Activated naive CD8-positive, alpha-beta T cell treated with anti-CD3 and anti-CD28 coated beads for 36 hours (primary cell): ENCODE results near the gene KAT7. TPM values are rescaled to one million over a fixed set of nuclear protein-coding genes. Genes with fewer than 3 reads are reported as not detected.
A peak's percentile ranks its signal among the peaks of the same experiment; 100 is the strongest.
"Not testable (repeated sequence)": the region's sequence is repeated elsewhere in the genome, so short reads cannot be mapped to it uniquely, and the experiment has no call there.

Experiments used
- DNase-seq: peaks from one replicate; pipeline ENCODE4 v3.0.0; 2021
- H3K27ac Mint-ChIP-seq: one replicate; pipeline ENCODE4 v1.8.0; 2022; ENCODE audit warnings: mild to moderate bottlenecking, moderate library complexity, mixed read lengths
- H3K27me3 Mint-ChIP-seq: one replicate; pipeline ENCODE4 v1.8.0; 2022; ENCODE audit warnings: mild to moderate bottlenecking, mixed read lengths
- H3K36me3 Mint-ChIP-seq: one replicate; pipeline ENCODE4 v1.8.0; 2021; ENCODE audit warnings: mild to moderate bottlenecking, mixed read lengths
- H3K4me1 Mint-ChIP-seq: one replicate; pipeline ENCODE4 v1.8.0; 2021; ENCODE audit warnings: mixed read lengths
- H3K4me3 Mint-ChIP-seq: one replicate; pipeline ENCODE4 v1.8.0; 2022; ENCODE audit warnings: mild to moderate bottlenecking, moderate library complexity, mixed read lengths
- H3K9me3 Mint-ChIP-seq: one replicate; pipeline ENCODE4 v1.8.0; 2022; ENCODE audit warnings: mixed read lengths
- total RNA-seq, 2 experiments: library from RNA; stranded (reverse); gene quantifications; one replicate each; pipeline ENCODE4 v1.2.3, GENCODE V29; 2021

The KAT7 gene
- total RNA-seq, 2 experiments from 2014 or later, result 65.9 to 67.2 TPM

DNA sequence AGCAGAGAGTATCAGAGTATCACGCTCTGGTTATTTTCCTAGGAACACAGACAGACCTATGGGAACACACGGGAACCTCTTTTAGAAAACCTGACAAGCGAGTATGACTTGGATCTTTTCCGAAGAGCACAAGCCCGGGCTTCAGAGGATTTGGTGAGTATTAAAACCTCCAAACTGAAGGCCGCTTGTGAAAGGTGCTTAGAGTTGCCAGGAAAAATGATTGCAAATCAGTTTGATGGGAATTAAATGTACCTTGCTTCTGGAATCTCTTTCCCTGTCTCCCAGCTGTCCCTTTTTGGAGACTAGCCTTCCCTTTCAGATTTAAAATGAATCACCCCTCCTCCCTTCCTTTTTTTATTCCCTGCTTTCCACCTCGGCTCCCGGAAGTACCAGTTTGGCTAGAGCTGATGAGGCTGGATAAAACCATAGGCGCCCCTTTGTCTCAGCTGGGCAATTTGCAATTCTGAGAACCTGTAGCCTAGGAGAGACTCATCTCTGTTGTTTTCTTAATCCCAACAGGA lies 27.3 kb downstream of the KAT7 start:
- H3K4me1 Mint-ChIP-seq, result peaks cover 54% of the 10 kb centered on the region
- H3K27ac Mint-ChIP-seq, result peak overlapping the region; percentile 54
- no peak for DNase-seq
- no peaks in the 10 kb centered on the region for H3K27me3 Mint-ChIP-seq
- H3K36me3 Mint-ChIP-seq, result peaks cover 35% of the 10 kb centered on the region
- H3K4me3 Mint-ChIP-seq, result no peak overlapping the region
- H3K9me3 Mint-ChIP-seq, result no peaks in the 10 kb centered on the region

GRCh38 chr17:49817993-49818392 lies 29.5 kb downstream of the KAT7 start:
- Mint-ChIP-seq H3K9me3 (no peaks in the 10 kb centered on the region), H3K4me1 (peaks cover 64% of the 10 kb centered on the region), H3K36me3 (peaks cover 39% of the 10 kb centered on the region), H3K4me3 (no peak overlapping the region), H3K27me3 (no peaks in the 10 kb centered on the region), H3K27ac (peak overlapping the region; percentile 88)
- DNase-seq, result peak; percentile 40

GRCh38 chr17:49819138-49819537 lies 30.7 kb downstream of the KAT7 start:
- Mint-ChIP-seq H3K36me3 (peaks cover 41% of the 10 kb centered on the region), H3K4me1 (peaks cover 61% of the 10 kb centered on the region), H3K27ac (peak overlapping the region; percentile 81), H3K4me3 (no peak overlapping the region), H3K9me3 (no peaks in the 10 kb centered on the region), H3K27me3 (no peaks in the 10 kb centered on the region)
- no peak for DNase-seq

- no peak for DNase-seq
- peaks cover 38% of the 10 kb centered on the region for H3K36me3 Mint-ChIP-seq
- no peak overlapping the region for H3K4me3 Mint-ChIP-seq
- H3K4me1 Mint-ChIP-seq, result peaks cover 57% of the 10 kb centered on the region
- no peak overlapping the region for H3K27ac Mint-ChIP-seq
- H3K9me3 Mint-ChIP-seq, result no peaks in the 10 kb centered on the region
- no peaks in the 10 kb centered on the region for H3K27me3 Mint-ChIP-seq
Measured at GRCh38 chr17:49819651-49820050, 31.2 kb downstream of the KAT7 start.

DNA sequence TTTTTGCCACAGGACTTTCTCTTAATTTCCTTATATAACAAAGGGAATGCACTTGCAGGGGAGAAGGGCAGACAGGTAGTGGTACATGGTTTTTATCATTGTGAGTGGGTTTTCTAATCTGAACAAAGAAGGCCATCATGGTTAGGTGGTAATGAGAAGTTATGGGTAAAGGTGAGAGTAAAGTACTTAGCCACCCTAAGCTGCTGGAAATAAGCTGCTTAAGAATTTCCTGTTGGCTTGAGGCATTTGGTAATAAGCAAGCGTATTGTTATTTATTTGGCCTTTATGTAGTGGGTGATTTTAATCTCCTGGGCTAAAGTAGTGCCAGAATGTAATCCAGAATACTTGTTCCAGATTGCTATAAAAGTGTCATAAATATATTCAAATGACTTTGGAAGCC lies 32.3 kb downstream of the KAT7 start:
- Mint-ChIP-seq H3K4me1 (peaks cover 51% of the 10 kb centered on the region), H3K36me3 (peaks cover 39% of the 10 kb centered on the region), H3K27me3 (no peaks in the 10 kb centered on the region), H3K4me3 (no peak overlapping the region), H3K9me3 (no peaks in the 10 kb centered on the region), H3K27ac (peak overlapping the region; percentile 5)
- no peak for DNase-seq

DNA sequence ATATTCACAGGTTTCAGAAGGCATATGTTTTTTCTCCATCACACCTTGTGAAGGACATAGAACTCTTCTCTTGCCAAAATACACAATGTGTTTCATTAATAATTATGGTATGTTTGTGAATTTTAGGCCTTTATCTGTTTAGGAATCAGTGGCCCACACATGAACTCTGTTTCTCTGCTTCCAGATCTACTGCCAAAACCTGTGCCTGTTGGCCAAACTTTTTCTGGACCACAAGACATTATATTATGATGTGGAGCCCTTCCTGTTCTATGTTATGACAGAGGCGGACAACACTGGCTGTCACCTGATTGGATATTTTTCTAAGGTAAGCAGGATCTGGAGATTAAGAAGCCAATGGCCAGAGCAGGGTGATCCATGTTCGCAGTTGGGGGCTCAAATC lies 33.0 kb downstream of the KAT7 start:
- no peak for DNase-seq
- H3K27me3 Mint-ChIP-seq, result no peaks in the 10 kb centered on the region
- H3K36me3 Mint-ChIP-seq, result peaks cover 43% of the 10 kb centered on the region
- H3K4me1 Mint-ChIP-seq, result peaks cover 47% of the 10 kb centered on the region
- no peaks in the 10 kb centered on the region for H3K9me3 Mint-ChIP-seq
- no peak overlapping the region for H3K4me3 Mint-ChIP-seq
- no peak overlapping the region for H3K27ac Mint-ChIP-seq

DNA sequence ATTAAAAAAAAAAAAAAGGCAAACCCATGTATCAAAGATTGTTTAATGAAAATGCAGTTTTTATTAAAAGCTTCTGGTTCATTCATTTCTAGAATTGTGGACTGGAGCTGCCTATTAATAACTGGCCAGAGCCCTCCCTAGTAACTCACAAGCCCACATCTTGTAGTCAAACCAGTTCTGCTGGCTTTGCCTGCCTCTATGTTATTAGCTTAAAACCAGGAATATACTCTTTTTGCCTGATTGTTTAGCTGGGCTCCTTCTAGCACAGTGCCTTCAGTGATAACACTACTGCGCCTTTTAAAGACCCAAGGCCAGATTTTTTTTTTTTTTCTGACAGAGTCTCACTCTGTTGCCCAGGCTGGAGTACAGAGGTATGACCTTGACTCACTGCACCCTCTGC lies 33.4 kb downstream of the KAT7 start:
- H3K9me3 Mint-ChIP-seq, result no peaks in the 10 kb centered on the region
- peaks cover 42% of the 10 kb centered on the region for H3K4me1 Mint-ChIP-seq
- no peaks in the 10 kb centered on the region for H3K27me3 Mint-ChIP-seq
- DNase-seq, result no peak
- H3K4me3 Mint-ChIP-seq, result no peak overlapping the region
- H3K36me3 Mint-ChIP-seq, result peaks cover 43% of the 10 kb centered on the region
- H3K27ac Mint-ChIP-seq, result no peak overlapping the region

DNA sequence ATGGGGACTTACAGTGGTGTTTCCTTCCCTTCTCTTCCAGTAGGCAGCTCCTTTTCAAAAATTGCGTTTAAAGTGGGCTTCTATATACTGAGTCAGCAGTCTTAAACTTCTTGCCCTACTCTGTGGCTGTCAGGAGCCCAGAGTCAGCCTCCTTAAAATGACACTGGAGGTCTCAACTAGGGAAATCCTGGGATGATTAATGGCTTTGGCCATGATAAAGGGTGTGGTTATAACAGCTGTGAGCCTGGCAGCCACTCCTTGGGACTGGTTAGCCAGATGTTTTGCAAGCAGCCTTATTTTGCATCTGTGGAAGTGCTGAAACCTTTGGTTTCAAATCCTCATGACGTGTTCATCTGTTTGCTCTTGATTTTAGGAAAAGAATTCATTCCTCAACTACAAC lies 34.3 kb downstream of the KAT7 start:
- no peak overlapping the region for H3K4me3 Mint-ChIP-seq
- peaks cover 33% of the 10 kb centered on the region for H3K4me1 Mint-ChIP-seq
- no peaks in the 10 kb centered on the region for H3K9me3 Mint-ChIP-seq
- H3K27ac Mint-ChIP-seq, result no peak overlapping the region
- peaks cover 42% of the 10 kb centered on the region for H3K36me3 Mint-ChIP-seq
- DNase-seq, result no peak
- H3K27me3 Mint-ChIP-seq, result no peaks in the 10 kb centered on the region

GRCh38 chr17:49823614-49824013 lies 35.1 kb downstream of the KAT7 start:
- Mint-ChIP-seq H3K4me1 (peaks cover 25% of the 10 kb centered on the region), H3K27me3 (no peaks in the 10 kb centered on the region), H3K4me3 (no peak overlapping the region), H3K36me3 (peaks cover 40% of the 10 kb centered on the region), H3K27ac (no peak overlapping the region), H3K9me3 (no peaks in the 10 kb centered on the region)
- DNase-seq, result no peak

- Mint-ChIP-seq H3K9me3 (no peaks in the 10 kb centered on the region), H3K27me3 (no peaks in the 10 kb centered on the region), H3K4me1 (peaks cover 12% of the 10 kb centered on the region), H3K4me3 (no peak overlapping the region), H3K36me3 (peaks cover 32% of the 10 kb centered on the region), H3K27ac (no peak overlapping the region)
- DNase-seq, result no peak
Measured at GRCh38 chr17:49825645-49826044, 37.2 kb downstream of the KAT7 start.

DNA sequence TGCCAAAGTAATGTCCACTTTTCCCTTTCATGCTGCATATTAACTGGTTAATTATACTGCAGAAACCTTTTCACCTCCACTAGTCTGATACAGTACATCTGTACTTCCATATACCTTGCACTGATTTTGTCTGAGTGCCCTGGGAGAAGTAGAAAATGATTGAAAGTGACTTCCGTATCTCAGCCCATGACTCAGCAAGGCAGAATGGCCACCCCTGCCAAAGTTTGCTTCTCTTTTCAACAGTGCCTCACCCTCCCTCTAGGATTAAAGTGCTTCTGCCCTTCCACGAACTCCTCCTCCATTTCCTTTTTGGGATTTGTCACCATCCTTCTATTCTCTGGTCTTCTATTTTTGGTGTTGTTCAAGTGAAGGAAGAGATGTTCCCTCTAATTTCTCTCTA lies 39.8 kb downstream of the KAT7 start:
- Mint-ChIP-seq H3K36me3 (peaks cover 25% of the 10 kb centered on the region), H3K27ac (peak overlapping the region; percentile 28)
- DNase-seq, H3K4me1 Mint-ChIP-seq, H3K9me3 Mint-ChIP-seq, H3K27me3 Mint-ChIP-seq, H3K4me3 Mint-ChIP-seq: not testable (repeated sequence)

DNA sequence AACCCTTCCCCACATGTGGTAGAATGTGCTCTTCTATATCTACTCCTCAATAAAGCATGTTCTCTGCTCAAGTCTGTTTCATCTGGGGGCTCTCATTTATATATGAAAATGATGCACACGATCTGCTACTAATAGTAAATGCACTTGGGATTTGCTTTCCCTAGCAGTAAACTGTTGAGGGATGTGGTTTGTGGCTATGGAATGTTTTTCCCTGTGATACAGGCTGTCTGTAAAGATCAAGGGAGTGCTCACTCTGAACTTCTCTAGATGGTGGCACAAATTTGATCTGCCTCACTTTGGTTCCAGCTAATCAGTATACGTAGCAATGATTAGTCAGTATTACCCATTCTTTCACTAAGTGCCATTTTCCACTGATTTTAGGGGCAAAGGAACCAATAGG lies 40.5 kb downstream of the KAT7 start:
- no peak for DNase-seq
- H3K4me1 Mint-ChIP-seq, result no peaks in the 10 kb centered on the region
- peaks cover 19% of the 10 kb centered on the region for H3K36me3 Mint-ChIP-seq
- no peaks in the 10 kb centered on the region for H3K27me3 Mint-ChIP-seq
- no peaks in the 10 kb centered on the region for H3K9me3 Mint-ChIP-seq
- no peak overlapping the region for H3K27ac Mint-ChIP-seq
- no peak overlapping the region for H3K4me3 Mint-ChIP-seq

- peaks cover 3% of the 10 kb centered on the region for H3K4me1 Mint-ChIP-seq
- H3K9me3 Mint-ChIP-seq, result no peaks in the 10 kb centered on the region
- H3K36me3 Mint-ChIP-seq, result peaks cover 23% of the 10 kb centered on the region
- H3K27me3 Mint-ChIP-seq, result no peaks in the 10 kb centered on the region
- H3K4me3 Mint-ChIP-seq, result no peak overlapping the region
- DNase-seq, result no peak
- no peak overlapping the region for H3K27ac Mint-ChIP-seq
Measured at GRCh38 chr17:49830605-49831004, 42.1 kb downstream of the KAT7 start.

GRCh38 chr17:49832840-49833599 lies 44.5 kb downstream of the KAT7 start:
- Mint-ChIP-seq H3K9me3 (no peaks in the 10 kb centered on the region), H3K4me3 (no peak overlapping the region), H3K27me3 (no peaks in the 10 kb centered on the region), H3K36me3 (peaks cover 11% of the 10 kb centered on the region), H3K27ac (no peak overlapping the region), H3K4me1 (peaks cover 4% of the 10 kb centered on the region)
- no peak for DNase-seq

DNA sequence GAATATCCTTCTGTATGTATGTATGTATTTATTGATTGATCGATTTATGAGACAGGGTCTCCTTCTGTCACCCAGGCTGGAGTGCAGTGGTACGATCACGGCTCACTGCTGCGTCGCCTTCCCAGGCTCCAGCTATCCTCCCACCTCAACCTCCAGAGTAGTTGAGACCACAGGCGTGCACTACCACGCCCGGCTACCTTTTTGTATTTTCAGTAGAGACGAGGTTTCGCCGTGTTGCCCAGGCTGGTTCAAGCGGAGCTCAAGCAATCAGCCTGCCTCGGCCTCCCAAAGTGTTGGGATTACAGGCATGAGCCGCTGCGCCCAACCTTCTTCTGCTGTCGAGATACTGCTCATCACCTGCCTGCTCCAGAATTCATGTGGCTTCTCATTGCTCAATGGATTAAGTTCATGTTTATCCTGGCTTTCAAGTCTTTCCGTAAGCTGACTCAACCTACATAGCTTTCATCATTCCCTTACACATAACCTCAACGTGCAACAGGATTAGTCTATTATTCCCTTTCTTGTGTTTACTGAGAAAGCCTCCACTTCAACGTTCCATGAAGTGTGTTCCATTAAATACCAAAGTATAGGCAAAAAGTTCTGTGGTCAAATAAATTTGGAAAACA lies 45.8 kb downstream of the KAT7 start:
- Mint-ChIP-seq H3K9me3 (no peaks in the 10 kb centered on the region), H3K4me3 (no peak overlapping the region), H3K4me1 (peaks cover 4% of the 10 kb centered on the region), H3K27ac (no peak overlapping the region), H3K27me3 (no peaks in the 10 kb centered on the region), H3K36me3 (peaks cover 7% of the 10 kb centered on the region)
- DNase-seq, result no peak

GRCh38 chr17:49835472-49835871 lies 47.0 kb downstream of the KAT7 start:
- Mint-ChIP-seq H3K4me3 (no peak overlapping the region), H3K27me3 (no peaks in the 10 kb centered on the region), H3K4me1 (peaks cover 4% of the 10 kb centered on the region), H3K9me3 (no peaks in the 10 kb centered on the region), H3K36me3 (peaks cover 4% of the 10 kb centered on the region), H3K27ac (peak overlapping the region; percentile 17)
- DNase-seq, result no peak
